Thoracic aorta (tissue), 2 donors: ENCODE measurements around the gene CXCL13. TPM values are rescaled to one million over a fixed set of nuclear protein-coding genes. Genes with fewer than 3 reads are reported as not detected.
"Not testable (repeated sequence)": the region's sequence is repeated elsewhere in the genome, so short reads cannot be mapped to it uniquely, and the experiment has no call there.

Experiments used
- ATAC-seq: fragments of 150-250 bp; one replicate; pipeline ENCODE4 v1.8.0; 2017; ENCODE audit warnings: low read depth; ENCODE audit not compliant: insufficient number of reproducible peaks, low FRiP score
- DNase-seq: peaks from one replicate; pipeline ENCODE4 v3.0.0-alpha.2; 2020; ENCODE audit warnings: low spot score
- H3K27ac ChIP-seq, 2 donors: fragments of 200-600 bp; sonication (generic); 1 replicate in 1 of 2; 2 replicates in 1 of 2; pipeline ENCODE4 v1.5.1; 2016; ENCODE audit warnings: mild to moderate bottlenecking in 2 of 2, moderate library complexity in 2 of 2
- H3K27me3 ChIP-seq: fragments of 200-600 bp; sonication (generic); replicated peaks from 2 replicates; pipeline ENCODE4 v1.6.0; 2016; ENCODE audit warnings: mild to moderate bottlenecking; ENCODE audit not compliant: insufficient read depth
- H3K36me3 ChIP-seq: fragments of 200-600 bp; sonication (generic); one replicate; pipeline ENCODE4 v1.5.1; 2016
- H3K4me1 ChIP-seq, 2 donors: fragments of 200-600 bp; sonication (generic); 1 replicate in 1 of 2; 2 replicates in 1 of 2; pipeline versions ENCODE4 v1.5.1 to v1.6.0; 2016; ENCODE audit warnings: low read depth in 2 of 2, mild to moderate bottlenecking in 1 of 2; ENCODE audit not compliant: control insufficient read depth in 1 of 2
- H3K4me3 ChIP-seq: fragments of 200-600 bp; sonication (generic); 2 replicates; pipeline ENCODE4 v1.5.1; 2016; ENCODE audit warnings: mild to moderate bottlenecking
- H3K9me3 ChIP-seq: fragments of 200-600 bp; sonication (generic); 2 replicates; pipeline ENCODE4 v1.5.1; 2016
- CTCF ChIP-seq: fragments of 200-600 bp; sonication (generic); IDR thresholded peaks from one replicate; pipeline ENCODE4 v1.5.1; 2019; ENCODE audit warnings: antibody characterized with exemption
- total RNA-seq, 2 donors: library from RNA; depleted of rRNA; stranded (reverse); fragments of >200 nt; gene quantifications; one replicate each; pipeline versions ENCODE4 v1.1.0 to v1.2.3, GENCODE V29; 2016

Gene CXCL13
- total RNA-seq, 2 donors from 2014 or later: not detected

- Histone ChIP-seq H3K27ac (no peak overlapping the region), H3K4me1 (no peaks in the 10 kb centered on the region), H3K9me3 (peaks cover 3% of the 10 kb centered on the region), H3K27me3 (no peaks in the 10 kb centered on the region), H3K36me3 (no peaks in the 10 kb centered on the region), H3K4me3 (no peak overlapping the region)
- ATAC-seq (no peak), DNase-seq (no peak)
- no peak for TF ChIP-seq CTCF
These were observed 45.2 kb downstream of the CXCL13 start for GRCh38 chr4:77650787-77651186.

- Histone ChIP-seq H3K27me3 (no peaks in the 10 kb centered on the region), H3K36me3 (no peaks in the 10 kb centered on the region), H3K9me3 (no peaks in the 10 kb centered on the region), H3K4me1 (no peaks in the 10 kb centered on the region), H3K27ac (no peak overlapping the region), H3K4me3 (no peak overlapping the region)
- no peak for DNase-seq
- ATAC-seq: no peak
- no peak for TF ChIP-seq CTCF
These were observed 46.2 kb downstream of the CXCL13 start for GRCh38 chr4:77651820-77652219.

GRCh38 chr4:77652237-77652897 lies 46.7 kb downstream of the CXCL13 start:
- TF ChIP-seq CTCF: no peak
- Histone ChIP-seq H3K4me1 (no peaks in the 10 kb centered on the region), H3K4me3 (no peak overlapping the region), H3K27me3 (no peaks in the 10 kb centered on the region), H3K9me3 (no peaks in the 10 kb centered on the region), H3K36me3 (no peaks in the 10 kb centered on the region), H3K27ac (no peak overlapping the region)
- no peak for DNase-seq
- ATAC-seq: no peak

- ATAC-seq: no peak
- H3K4me1 ChIP-seq: no peaks in the 10 kb centered on the region
- no peak overlapping the region for H3K4me3 ChIP-seq
- H3K9me3 ChIP-seq: no peaks in the 10 kb centered on the region
- H3K36me3 ChIP-seq: no peaks in the 10 kb centered on the region
- no peak for DNase-seq
- no peak for TF ChIP-seq CTCF
- no peaks in the 10 kb centered on the region for H3K27me3 ChIP-seq
- no peak overlapping the region for H3K27ac ChIP-seq
These were observed 47.6 kb downstream of the CXCL13 start for GRCh38 chr4:77653162-77653758.

GRCh38 chr4:77660318-77660717 lies 54.7 kb downstream of the CXCL13 start:
- DNase-seq, ATAC-seq: not testable (repeated sequence)

More at GRCh38 chr4:77660318-77660717, 54.7 kb downstream of the CXCL13 start:
- H3K27me3 ChIP-seq, H3K36me3 ChIP-seq, H3K27ac ChIP-seq, H3K9me3 ChIP-seq, H3K4me3 ChIP-seq, H3K4me1 ChIP-seq: not testable (repeated sequence)

Other genes with a start within 250 kb of the CXCL13 start
- 10 to 100 TPM; 22.9 to 39.9 TPM for gene CNOT6L, start 213.5 kb downstream of the CXCL13 start, total RNA-seq